Naive B cell (primary cell): Measurements from ENCODE around the gene MTX2. TPM values are rescaled to one million over a fixed set of nuclear protein-coding genes. Genes with fewer than 3 reads are reported as not detected.
"Not testable (repeated sequence)": the region's sequence is repeated elsewhere in the genome, so short reads cannot be mapped to it uniquely, and the experiment has no call there.

Source experiments
- ATAC-seq, 2 donors: fragments of 150-1000 bp; cut with Tn5 transposase; 2 replicates each; pipeline ENCODE4 v1.10.0; 2021; ENCODE audit warnings: low read depth in 2 of 2, mild to moderate bottlenecking in 2 of 2, moderate library complexity in 2 of 2
- DNase-seq: peaks from one replicate; pipeline ENCODE4 v3.0.0; 2022
- H3K27ac Mint-ChIP-seq, 6 donors: one replicate each; pipeline ENCODE4 v1.8.0; 2020 to 2022; ENCODE audit warnings: mild to moderate bottlenecking in 6 of 6, mixed read lengths in 6 of 6, moderate library complexity in 5 of 6, inconsistent platforms in 2 of 6
- H3K27me3 Mint-ChIP-seq, 3 donors: one replicate each; pipeline ENCODE4 v1.8.0; 2021 to 2022; ENCODE audit warnings: mixed read lengths in 3 of 3, mild to moderate bottlenecking in 1 of 3
- H3K36me3 Mint-ChIP-seq, 2 donors: one replicate each; pipeline ENCODE4 v1.8.0; 2020 to 2022; ENCODE audit warnings: mixed read lengths in 2 of 2, inconsistent platforms in 1 of 2, mild to moderate bottlenecking in 1 of 2
- H3K4me1 Mint-ChIP-seq, 3 donors: one replicate each; pipeline ENCODE4 v1.8.0; 2020 to 2022; ENCODE audit warnings: mixed read lengths in 3 of 3, inconsistent platforms in 1 of 3, mild to moderate bottlenecking in 1 of 3, moderate library complexity in 1 of 3
- H3K4me3 Mint-ChIP-seq, 8 donors: one replicate each; pipeline ENCODE4 v1.8.0; 2020 to 2022; ENCODE audit warnings: mild to moderate bottlenecking in 8 of 8, mixed read lengths in 8 of 8, moderate library complexity in 8 of 8, inconsistent platforms in 2 of 8
- H3K9me3 Mint-ChIP-seq, 7 donors: one replicate each; pipeline ENCODE4 v1.8.0; 2020 to 2022; ENCODE audit warnings: mixed read lengths in 7 of 7, mild to moderate bottlenecking in 5 of 7, inconsistent platforms in 2 of 7, moderate library complexity in 1 of 7
- polyA plus RNA-seq, 6 donors: library from polyadenylated mRNA; unstranded; fragments of 300-500 nt; fragmentation: Illumina TruSeq; gene quantifications; one replicate each; pipeline ENCODE4 v1.2.3, GENCODE V29; 2021; ENCODE audit warnings: low read depth in 6 of 6

MTX2 gene
- polyA plus RNA-seq, 6 donors from 2014 or later = 10.7 to 44.4 (median 19.3) TPM

DNA sequence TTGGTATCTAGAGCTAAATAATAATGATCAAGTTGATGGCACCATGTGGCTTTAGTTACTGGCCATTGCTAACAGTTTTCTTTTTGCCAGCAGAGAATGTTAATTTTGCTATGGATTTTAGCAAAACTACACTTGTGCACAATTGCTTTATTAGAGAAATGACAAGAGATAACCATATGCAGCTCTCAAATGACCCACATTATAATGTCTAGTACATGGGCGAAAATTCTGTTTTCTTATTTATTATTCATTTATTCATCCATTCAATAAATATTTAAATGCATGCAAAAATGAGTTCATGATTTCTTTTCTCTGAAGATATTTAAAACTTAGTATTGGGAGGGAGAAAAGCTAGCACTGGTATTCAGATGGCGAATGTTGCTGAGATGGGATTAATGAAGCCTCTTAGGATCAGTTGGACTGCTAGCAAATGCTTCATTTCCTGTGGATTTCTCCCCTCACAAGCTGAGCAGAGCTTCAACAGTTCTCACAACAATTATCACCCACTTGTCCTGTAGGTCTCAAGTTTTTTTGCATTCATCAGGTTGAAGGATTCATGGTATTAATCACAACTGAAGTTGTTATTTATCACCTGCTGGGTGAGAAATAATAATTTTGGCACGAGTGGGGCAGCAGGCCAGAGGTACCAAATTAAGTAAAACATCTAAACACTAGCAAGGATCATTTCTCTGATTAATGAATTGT is 95.2 kb downstream of the MTX2 start:
- no peak overlapping the region for H3K4me3 Mint-ChIP-seq
- peaks cover 0 to 12% (median 8%) of the 10 kb centered on the region in 7 donors for H3K9me3 Mint-ChIP-seq
- no peak overlapping the region for H3K27ac Mint-ChIP-seq
- no peaks in the 10 kb centered on the region for H3K36me3 Mint-ChIP-seq
- no peak for ATAC-seq
- DNase-seq = no peak
- no peaks in the 10 kb centered on the region for H3K4me1 Mint-ChIP-seq
- H3K27me3 Mint-ChIP-seq = peaks cover 7 to 10% (median 8%) of the 10 kb centered on the region in 3 donors

DNA sequence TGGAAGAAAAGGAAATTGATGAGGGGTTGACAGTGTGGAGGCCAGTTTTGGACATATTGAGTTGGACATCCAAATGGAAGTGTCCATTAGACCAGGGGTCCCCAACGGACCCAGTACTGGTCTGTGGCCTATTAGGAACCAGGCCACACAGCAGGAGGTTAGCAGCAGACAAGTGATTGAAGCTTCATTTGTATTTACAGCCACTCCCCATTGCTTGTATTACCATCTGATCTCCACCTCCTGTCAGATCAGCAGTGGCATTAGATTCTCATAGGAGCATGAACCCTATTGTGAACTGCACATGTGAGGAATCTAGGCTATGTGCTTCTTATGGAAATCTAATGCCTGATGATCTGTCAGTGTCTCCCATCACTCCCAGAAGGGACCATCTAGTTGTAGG is 99.1 kb downstream of the MTX2 start:
- H3K4me3 Mint-ChIP-seq = no peak overlapping the region
- no peak for ATAC-seq
- H3K9me3 Mint-ChIP-seq = peaks cover 0 to 12% (median 5%) of the 10 kb centered on the region in 7 donors
- no peaks in the 10 kb centered on the region for H3K36me3 Mint-ChIP-seq
- H3K4me1 Mint-ChIP-seq = no peaks in the 10 kb centered on the region
- DNase-seq = no peak
- H3K27ac Mint-ChIP-seq = peak overlapping the region in 1 of 6 donors; percentile 5
- peaks cover under 1 to 13% (median 5%) of the 10 kb centered on the region in 3 donors for H3K27me3 Mint-ChIP-seq

DNA sequence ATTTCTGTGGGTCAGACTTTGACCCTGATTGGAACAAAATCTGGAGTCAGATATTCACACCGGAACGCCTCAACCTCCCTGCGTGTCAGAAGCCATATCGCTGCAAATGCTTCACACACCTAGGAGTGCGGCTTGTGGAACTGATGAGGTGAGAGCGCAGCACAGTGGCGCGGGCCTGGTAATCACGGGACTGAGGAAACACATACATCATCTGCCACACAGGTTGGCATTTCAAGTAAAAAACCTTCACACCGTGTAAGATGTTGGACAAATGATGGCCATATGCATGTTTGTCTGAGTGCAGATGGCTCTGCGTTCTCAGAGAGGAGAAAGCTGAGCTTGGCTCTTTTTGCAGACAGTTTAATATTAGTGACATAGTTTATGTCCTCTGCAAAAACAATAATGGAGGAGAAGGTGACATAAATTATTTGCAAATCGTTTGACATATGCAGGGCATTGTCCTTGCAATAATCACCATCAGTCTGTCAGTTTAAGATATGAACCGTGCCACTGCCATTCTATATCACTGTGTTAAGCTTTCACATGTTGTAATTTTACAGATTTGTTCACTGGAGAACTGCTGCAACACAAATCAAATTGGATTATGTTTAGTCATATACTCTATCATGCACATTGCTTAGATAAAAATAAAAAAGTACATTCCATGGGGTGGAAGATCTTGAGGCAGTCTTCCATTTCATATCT is 101.4 kb downstream of the MTX2 start:
- Mint-ChIP-seq H3K36me3 (no peaks in the 10 kb centered on the region), H3K9me3 (peaks cover 0 to 12% (median 5%) of the 10 kb centered on the region in 7 donors), H3K4me1 (no peaks in the 10 kb centered on the region), H3K27me3 (peaks cover 12 to 16% (median 12%) of the 10 kb centered on the region in 3 donors), H3K27ac (no peak overlapping the region), H3K4me3 (no peak overlapping the region)
- DNase-seq = no peak
- ATAC-seq = no peak

DNA sequence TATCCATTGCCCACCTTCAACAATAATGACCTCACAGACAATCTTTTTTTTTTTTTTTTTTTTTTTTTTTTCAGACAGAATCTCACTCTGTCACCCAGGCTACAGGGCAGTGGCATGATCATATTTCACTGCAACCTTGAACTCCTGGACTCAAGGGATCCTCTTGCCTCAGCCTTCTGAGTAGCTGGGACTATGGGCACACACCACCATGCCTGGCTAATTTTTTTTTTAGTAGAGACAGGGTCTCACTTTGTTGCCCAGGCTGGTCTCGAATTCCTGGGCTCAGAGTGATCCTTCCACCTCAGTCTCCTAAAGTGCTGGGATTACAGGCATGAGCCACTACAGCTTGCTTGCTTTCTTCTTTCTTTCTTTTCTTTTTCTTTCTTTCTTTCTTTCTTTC is 103.9 kb downstream of the MTX2 start:
- not testable (repeated sequence) for ATAC-seq, DNase-seq, H3K4me1 Mint-ChIP-seq, H3K36me3 Mint-ChIP-seq, H3K4me3 Mint-ChIP-seq, H3K27ac Mint-ChIP-seq
- peaks cover 9 to 12% (median 10%) of the 10 kb centered on the region in 3 donors for H3K27me3 Mint-ChIP-seq
- peaks cover under 1 to 12% (median 7%) of the 10 kb centered on the region in 7 donors for H3K9me3 Mint-ChIP-seq

DNA sequence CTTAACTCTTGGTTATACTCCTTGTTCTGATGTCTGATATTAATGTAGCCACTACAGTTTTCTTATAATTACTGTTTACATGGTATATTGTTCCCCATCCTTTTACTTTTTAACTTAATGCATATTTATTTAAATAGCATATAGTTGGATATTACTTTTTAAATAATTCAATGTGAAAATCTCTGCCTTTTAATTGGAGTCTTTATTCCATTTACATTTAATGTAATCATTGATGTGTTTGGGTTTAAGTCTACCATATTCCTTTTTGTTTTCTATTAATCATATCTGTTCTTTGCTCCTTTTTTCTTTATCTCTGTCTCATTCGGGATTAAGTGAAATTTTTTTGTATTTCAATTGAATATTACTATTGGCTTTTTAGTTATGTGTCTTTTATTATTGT is 109.1 kb downstream of the MTX2 start:
- ATAC-seq (no peak), DNase-seq (no peak)
- Mint-ChIP-seq H3K4me3 (no peak overlapping the region), H3K27me3 (peaks cover 5 to 19% (median 11%) of the 10 kb centered on the region in 3 donors), H3K4me1 (no peaks in the 10 kb centered on the region), H3K27ac (no peak overlapping the region), H3K36me3 (no peaks in the 10 kb centered on the region), H3K9me3 (peaks cover 0 to 34% (median 19%) of the 10 kb centered on the region in 7 donors)

DNA sequence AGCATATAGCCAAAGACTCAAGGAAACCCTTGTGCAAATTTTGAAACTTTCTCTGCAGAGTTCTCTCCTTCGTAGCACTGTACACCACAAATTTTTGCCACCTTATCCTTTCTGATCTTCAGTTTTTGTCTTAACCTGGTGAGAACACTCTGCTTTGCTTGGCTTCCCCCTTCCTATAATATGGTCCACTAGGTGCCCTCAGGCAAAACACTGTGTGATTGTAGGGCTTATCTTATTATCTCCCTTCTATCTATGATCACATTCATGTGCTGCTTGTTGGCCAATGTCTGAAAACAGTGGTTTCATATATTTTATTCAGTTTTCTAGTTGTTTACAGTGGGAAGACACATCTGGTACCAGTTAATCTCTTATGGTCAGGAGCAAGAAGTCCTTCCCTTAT is 111.1 kb downstream of the MTX2 start:
- ATAC-seq (no peak), DNase-seq (no peak)
- peaks cover 0 to 34% (median 19%) of the 10 kb centered on the region in 7 donors for H3K9me3 Mint-ChIP-seq
- H3K36me3 Mint-ChIP-seq = no peaks in the 10 kb centered on the region
- peaks cover 0 to 18% (median 0%) of the 10 kb centered on the region in 3 donors for H3K27me3 Mint-ChIP-seq
- peak overlapping the region in 1 of 6 donors; percentile 58 for H3K27ac Mint-ChIP-seq
- H3K4me1 Mint-ChIP-seq = no peaks in the 10 kb centered on the region
- H3K4me3 Mint-ChIP-seq = no peak overlapping the region

DNA sequence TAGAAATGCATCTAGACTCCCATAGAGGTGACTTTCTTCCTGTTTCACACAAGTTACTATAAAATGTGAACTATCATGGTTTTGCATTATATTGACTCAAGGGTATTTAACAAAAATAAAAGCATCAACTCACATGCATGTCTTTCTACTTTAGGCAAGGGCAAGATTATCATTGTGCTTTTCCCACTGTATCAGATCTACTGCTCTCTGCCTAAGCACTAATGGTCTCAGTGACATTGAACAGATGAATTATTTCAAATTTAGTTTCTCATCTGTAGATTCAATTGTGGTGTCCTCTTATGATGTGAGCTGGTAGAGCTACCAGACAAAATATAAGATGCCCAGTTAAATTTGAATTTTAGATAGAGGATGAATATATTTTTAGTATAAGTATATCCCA is 113.9 kb downstream of the MTX2 start:
- Mint-ChIP-seq H3K27me3 (peaks cover 13 to 34% (median 18%) of the 10 kb centered on the region in 3 donors), H3K9me3 (peaks cover 0 to 24% (median 12%) of the 10 kb centered on the region in 7 donors), H3K4me1 (no peaks in the 10 kb centered on the region), H3K36me3 (no peaks in the 10 kb centered on the region), H3K27ac (no peak overlapping the region), H3K4me3 (no peak overlapping the region)
- ATAC-seq = no peak
- DNase-seq = no peak

DNA sequence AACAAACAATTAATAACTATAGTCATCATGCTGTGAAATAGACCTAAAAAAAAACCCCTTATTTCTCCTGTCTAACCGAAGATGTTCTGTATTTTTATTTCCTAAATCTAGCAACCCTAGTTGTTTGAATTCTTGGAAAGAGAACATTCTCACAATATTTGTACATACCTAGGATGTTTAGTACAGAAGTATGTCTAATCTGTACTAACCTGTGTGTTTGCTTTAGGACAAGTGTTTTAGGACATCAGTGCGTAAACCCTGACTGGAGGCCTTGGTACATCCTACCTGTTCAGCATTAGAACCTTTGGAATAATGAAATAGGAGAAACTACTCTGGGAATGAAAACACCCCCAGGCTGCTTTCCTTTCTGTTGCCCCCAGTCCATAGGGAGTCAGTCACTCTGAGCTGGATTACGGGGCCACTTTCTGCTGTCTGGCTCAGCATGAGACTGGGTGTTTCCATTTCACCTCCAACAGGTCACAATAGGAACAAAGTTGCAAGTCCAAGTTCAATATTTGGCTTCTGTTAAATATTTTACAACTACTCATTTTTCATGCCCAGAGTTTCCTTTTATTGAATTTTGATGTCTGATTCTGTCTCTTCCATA is 114.7 kb downstream of the MTX2 start:
- no peak overlapping the region for H3K27ac Mint-ChIP-seq
- H3K9me3 Mint-ChIP-seq = peaks cover 0 to 16% (median 6%) of the 10 kb centered on the region in 7 donors
- no peak overlapping the region for H3K4me3 Mint-ChIP-seq
- H3K27me3 Mint-ChIP-seq = peaks cover 15 to 36% (median 21%) of the 10 kb centered on the region in 3 donors
- no peak for DNase-seq
- no peak for ATAC-seq
- H3K4me1 Mint-ChIP-seq = no peaks in the 10 kb centered on the region
- H3K36me3 Mint-ChIP-seq = no peaks in the 10 kb centered on the region

DNA sequence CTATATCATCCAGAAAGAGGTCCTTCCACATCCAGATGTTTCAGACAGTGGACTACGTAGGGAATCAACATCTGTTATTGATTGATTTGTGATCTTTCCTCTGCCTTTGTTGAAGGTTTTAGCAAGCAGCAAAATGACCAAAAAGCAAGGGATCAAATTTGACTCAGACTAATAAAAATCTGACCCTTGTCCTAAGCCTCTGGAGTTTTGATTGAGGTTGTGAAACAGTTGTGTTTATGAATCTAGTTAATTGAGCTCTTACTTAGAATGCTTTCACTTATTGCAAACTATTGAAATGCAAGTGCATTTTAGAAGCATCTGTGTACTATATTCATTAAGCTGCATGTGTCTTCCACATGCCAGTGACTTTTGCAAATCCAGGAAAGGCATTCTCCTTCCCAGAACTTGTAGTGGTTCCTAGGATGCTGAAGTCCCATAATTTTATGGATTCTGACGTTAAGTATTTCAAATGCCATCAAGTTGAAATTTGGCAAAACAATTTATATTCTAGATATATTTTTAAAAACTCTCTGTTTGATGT is 116.0 kb downstream of the MTX2 start:
- Mint-ChIP-seq H3K4me3 (no peak overlapping the region), H3K36me3 (no peaks in the 10 kb centered on the region), H3K9me3 (peaks cover 0 to 4% (median 1%) of the 10 kb centered on the region in 7 donors), H3K27me3 (peaks cover 18 to 35% (median 21%) of the 10 kb centered on the region in 3 donors), H3K4me1 (no peaks in the 10 kb centered on the region), H3K27ac (no peak overlapping the region)
- ATAC-seq = no peak
- DNase-seq = no peak

DNA sequence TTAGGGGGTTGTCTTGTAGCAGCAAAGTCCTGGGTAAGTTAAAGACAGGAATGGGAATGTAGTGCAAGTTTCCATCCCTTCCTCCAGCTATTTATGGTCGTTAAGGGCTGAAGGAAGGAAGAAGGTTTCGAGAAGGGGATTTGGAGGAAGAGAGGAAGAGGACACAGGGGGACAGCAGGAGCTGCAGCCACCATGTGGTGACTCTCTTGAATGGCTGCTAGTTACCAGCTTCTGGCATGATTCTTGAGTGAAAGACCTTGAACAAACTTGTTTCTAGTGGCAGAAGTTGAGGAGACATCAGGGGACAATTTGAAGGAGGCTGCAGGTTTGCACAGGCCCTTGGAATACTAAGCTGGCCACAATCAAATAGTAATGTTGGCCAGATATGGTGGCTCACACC is 116.6 kb downstream of the MTX2 start:
- Mint-ChIP-seq H3K36me3 (no peaks in the 10 kb centered on the region), H3K4me3 (no peak overlapping the region), H3K9me3 (peaks cover 0 to 2% (median 0%) of the 10 kb centered on the region in 7 donors), H3K27me3 (peaks cover 18 to 35% (median 21%) of the 10 kb centered on the region in 3 donors), H3K4me1 (no peaks in the 10 kb centered on the region), H3K27ac (no peak overlapping the region)
- ATAC-seq = no peak
- no peak for DNase-seq

Other genes starting within 250 kb of the MTX2 start
- not detected for gene EVX2, start 185.5 kb upstream of the MTX2 start, polyA plus RNA-seq
- gene HOXD13, start 176.7 kb upstream of the MTX2 start, polyA plus RNA-seq = not detected
- gene HOXD12, start 169.6 kb upstream of the MTX2 start, polyA plus RNA-seq = not detected
- not detected for gene HOXD11, start 162.2 kb upstream of the MTX2 start, polyA plus RNA-seq
- gene HOXD10, start 152.7 kb upstream of the MTX2 start, polyA plus RNA-seq = not detected
- not detected for gene HOXD9, start 146.7 kb upstream of the MTX2 start, polyA plus RNA-seq
- not detected for gene HOXD8, start 139.7 kb upstream of the MTX2 start, polyA plus RNA-seq
- not detected for gene HOXD4, start 117.9 kb upstream of the MTX2 start, polyA plus RNA-seq
- gene HOXD3, start 112.1 kb upstream of the MTX2 start, polyA plus RNA-seq = not detected
- not detected for gene HOXD1, start 80.8 kb upstream of the MTX2 start, polyA plus RNA-seq